ENCODE results near the gene RIMBP2.

RIMBP2 gene

GRCh38 chr12:130627175-130627574 is 88.9 kb downstream of the RIMBP2 start:
- TF ChIP-seq SPI1 (IDR thresholded peaks at IDR 0.05; ENCODE audit: borderline replicate concordance, low read depth) (no peak), GABPA (IDR thresholded peaks at IDR 0.05; ENCODE audit: low read depth) (no peak)
- TF ChIP-seq, protein P1, sequence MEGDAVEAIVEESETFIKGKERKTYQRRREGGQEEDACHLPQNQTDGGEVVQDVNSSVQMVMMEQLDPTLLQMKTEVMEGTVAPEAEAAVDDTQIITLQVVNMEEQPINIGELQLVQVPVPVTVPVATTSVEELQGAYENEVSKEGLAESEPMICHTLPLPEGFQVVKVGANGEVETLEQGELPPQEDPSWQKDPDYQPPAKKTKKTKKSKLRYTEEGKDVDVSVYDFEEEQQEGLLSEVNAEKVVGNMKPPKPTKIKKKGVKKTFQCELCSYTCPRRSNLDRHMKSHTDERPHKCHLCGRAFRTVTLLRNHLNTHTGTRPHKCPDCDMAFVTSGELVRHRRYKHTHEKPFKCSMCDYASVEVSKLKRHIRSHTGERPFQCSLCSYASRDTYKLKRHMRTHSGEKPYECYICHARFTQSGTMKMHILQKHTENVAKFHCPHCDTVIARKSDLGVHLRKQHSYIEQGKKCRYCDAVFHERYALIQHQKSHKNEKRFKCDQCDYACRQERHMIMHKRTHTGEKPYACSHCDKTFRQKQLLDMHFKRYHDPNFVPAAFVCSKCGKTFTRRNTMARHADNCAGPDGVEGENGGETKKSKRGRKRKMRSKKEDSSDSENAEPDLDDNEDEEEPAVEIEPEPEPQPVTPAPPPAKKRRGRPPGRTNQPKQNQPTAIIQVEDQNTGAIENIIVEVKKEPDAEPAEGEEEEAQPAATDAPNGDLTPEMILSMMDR (IDR thresholded peaks at IDR 0.05; ENCODE audit: insufficient read depth, low read length), result no peak
- TF ChIP-seq, protein P2, sequence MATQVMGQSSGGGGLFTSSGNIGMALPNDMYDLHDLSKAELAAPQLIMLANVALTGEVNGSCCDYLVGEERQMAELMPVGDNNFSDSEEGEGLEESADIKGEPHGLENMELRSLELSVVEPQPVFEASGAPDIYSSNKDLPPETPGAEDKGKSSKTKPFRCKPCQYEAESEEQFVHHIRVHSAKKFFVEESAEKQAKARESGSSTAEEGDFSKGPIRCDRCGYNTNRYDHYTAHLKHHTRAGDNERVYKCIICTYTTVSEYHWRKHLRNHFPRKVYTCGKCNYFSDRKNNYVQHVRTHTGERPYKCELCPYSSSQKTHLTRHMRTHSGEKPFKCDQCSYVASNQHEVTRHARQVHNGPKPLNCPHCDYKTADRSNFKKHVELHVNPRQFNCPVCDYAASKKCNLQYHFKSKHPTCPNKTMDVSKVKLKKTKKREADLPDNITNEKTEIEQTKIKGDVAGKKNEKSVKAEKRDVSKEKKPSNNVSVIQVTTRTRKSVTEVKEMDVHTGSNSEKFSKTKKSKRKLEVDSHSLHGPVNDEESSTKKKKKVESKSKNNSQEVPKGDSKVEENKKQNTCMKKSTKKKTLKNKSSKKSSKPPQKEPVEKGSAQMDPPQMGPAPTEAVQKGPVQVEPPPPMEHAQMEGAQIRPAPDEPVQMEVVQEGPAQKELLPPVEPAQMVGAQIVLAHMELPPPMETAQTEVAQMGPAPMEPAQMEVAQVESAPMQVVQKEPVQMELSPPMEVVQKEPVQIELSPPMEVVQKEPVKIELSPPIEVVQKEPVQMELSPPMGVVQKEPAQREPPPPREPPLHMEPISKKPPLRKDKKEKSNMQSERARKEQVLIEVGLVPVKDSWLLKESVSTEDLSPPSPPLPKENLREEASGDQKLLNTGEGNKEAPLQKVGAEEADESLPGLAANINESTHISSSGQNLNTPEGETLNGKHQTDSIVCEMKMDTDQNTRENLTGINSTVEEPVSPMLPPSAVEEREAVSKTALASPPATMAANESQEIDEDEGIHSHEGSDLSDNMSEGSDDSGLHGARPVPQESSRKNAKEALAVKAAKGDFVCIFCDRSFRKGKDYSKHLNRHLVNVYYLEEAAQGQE (IDR thresholded peaks at IDR 0.05; ENCODE audit: insufficient replicate concordance, low read depth), result no peak
- H3K27ac ChIP-seq (replicated peaks), result no peak overlapping the region
- no peak for DNase-seq (ENCODE audit: low read depth in 1 of 2, low spot score in 1 of 2)
- no peaks in the 10 kb centered on the region for H3K27me3 ChIP-seq (ENCODE audit: insufficient read depth, poor library complexity, severe bottlenecking)
- H3K4me3 ChIP-seq (replicated peaks; ENCODE audit: insufficient read depth, low read length), result no peak overlapping the region

DNA sequence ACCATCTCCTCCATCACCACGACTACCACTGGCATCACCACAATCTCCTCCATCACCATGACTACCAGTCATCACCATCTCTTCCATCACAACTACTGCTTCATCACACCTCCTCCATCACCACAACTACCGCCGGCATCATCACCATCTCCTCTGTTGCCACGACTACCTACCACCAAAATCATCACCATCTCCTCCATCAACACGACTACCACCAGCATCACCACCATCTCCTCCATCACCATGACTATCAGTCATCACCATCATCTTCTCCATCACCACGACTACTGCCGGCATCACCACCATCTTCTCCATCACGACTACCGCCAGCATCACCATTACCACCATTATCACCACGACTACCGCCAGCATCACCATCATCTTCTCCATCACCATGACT is 89.5 kb downstream of the RIMBP2 start:
- Histone ChIP-seq H3K4me3 (replicated peaks; ENCODE audit: insufficient read depth, low read length) (no peak overlapping the region), H3K27ac (replicated peaks) (no peak overlapping the region), H3K27me3 (ENCODE audit: insufficient read depth, poor library complexity, severe bottlenecking) (no peaks in the 10 kb centered on the region)
- no peak for DNase-seq (ENCODE audit: low read depth in 1 of 2, low spot score in 1 of 2)
- TF ChIP-seq, protein P2 (IDR thresholded peaks at IDR 0.05; ENCODE audit: insufficient replicate concordance, low read depth), result no peak
- no peak for TF ChIP-seq SPI1 (IDR thresholded peaks at IDR 0.05; ENCODE audit: borderline replicate concordance, low read depth)
- no peak for TF ChIP-seq GABPA (IDR thresholded peaks at IDR 0.05; ENCODE audit: low read depth)
- TF ChIP-seq, protein P1 (IDR thresholded peaks at IDR 0.05; ENCODE audit: insufficient read depth, low read length), result no peak
- no peak for TF ChIP-seq POLR2AphosphoS5 (IDR thresholded peaks at IDR 0.05; ENCODE audit: low read depth)

- Histone ChIP-seq H3K4me3 (replicated peaks; ENCODE audit: insufficient read depth, low read length) (no peak overlapping the region), H3K27ac (replicated peaks) (no peak overlapping the region), H3K27me3 (ENCODE audit: insufficient read depth, poor library complexity, severe bottlenecking) (no peaks in the 10 kb centered on the region)
- TF ChIP-seq GABPA (IDR thresholded peaks at IDR 0.05; ENCODE audit: low read depth), result no peak
- TF ChIP-seq SPI1 (IDR thresholded peaks at IDR 0.05; ENCODE audit: borderline replicate concordance, low read depth), result no peak
- TF ChIP-seq, protein P2 (IDR thresholded peaks at IDR 0.05; ENCODE audit: insufficient replicate concordance, low read depth), result no peak
- TF ChIP-seq, protein P1 (IDR thresholded peaks at IDR 0.05; ENCODE audit: insufficient read depth, low read length), result no peak
- no peak for TF ChIP-seq POLR2AphosphoS5 (IDR thresholded peaks at IDR 0.05; ENCODE audit: low read depth)
- no peak for DNase-seq (ENCODE audit: low read depth in 1 of 2, low spot score in 1 of 2)
Observed at GRCh38 chr12:130625201-130625600, 90.9 kb downstream of the RIMBP2 start.

Measured in HL-60 (cell line).